Endothelial cell of coronary artery (primary cell): ENCODE measurements around the gene CDK12. TPM values are rescaled to one million over a fixed set of nuclear protein-coding genes. Genes with fewer than 3 reads are reported as not detected.

Experiments used
- total RNA-seq: library from RNA; depleted of rRNA; stranded (reverse); fragments of >200 nt; gene quantifications from 2 replicates; pipeline ENCODE4 v1.2.3, GENCODE V29; 2014

Gene CDK12
- 20.6 and 24.0 TPM in 2 replicates for total RNA-seq

DNA sequence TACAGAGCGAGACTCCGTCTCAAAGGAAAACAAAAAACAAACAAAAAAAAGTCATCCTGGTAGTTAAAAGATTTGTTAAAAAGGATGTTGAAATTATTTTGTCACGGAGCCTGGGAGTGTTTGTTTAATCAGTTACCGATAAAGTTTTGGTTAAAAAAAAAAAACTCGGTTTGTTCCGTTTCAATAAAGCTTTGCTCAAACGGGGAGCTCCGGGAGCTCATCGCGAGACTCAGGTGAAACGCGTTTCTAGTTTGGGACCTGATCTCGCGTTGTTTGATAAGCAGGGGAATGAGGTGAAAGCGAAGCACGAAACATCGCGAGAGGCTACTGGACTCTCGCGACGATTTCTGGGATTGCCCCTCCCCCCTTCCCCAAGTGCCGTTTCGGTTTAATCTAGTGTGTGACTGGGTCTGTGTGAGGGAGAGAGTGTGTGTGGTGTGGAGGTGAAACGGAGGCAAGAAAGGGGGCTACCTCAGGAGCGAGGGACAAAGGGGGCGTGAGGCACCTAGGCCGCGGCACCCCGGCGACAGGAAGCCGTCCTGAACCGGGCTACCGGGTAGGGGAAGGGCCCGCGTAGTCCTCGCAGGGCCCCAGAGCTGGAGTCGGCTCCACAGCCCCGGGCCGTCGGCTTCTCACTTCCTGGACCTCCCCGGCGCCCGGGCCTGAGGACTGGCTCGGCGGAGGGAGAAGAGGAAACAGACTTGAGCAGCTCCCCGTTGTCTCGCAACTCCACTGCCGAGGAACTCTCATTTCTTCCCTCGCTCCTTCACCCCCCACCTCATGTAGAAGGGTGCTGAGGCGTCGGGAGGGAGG lies at the start of gene CDK12:
CDK12 (plus strand) TSS at position 374 of the 813 bp plus-strand sequence. CDS start 586 bp downstream, outside the sequence.

DNA sequence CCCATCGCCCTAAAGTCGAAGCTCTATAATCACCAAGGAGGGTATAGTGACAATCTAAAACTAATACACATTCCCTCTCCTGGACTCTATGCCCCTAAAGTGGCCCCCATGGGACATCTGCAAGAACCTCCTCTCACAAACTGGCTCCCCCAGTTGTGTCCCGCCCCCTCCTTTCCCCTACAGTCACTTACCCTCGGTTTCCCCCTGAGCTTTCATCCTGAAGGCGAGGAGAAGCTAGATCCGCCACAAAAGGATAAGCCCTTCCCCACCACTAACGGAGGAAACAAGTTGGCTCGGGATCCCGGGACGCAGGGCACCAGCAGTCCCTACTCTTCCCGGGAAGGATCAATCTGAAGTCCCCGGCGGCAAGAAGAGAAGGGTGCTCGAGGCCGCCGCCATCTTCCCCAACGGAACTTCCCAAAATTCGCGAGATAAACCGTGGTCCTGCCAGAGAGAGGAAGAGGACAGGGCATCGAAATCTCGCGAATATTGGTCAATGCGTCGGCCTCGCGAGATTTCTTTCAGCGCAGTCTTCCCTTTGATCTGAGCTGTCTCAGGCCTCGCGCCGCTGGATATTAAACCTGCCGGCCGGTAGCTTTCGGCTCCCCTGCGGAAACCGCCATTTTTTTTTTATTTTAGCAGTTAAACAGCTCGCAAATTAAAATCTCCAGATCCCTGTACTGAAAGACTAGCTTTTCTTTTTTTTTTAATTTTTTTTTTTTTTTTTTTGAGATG lies 10.3 kb upstream of the CDK12 start, which contains the start of gene MED1:
MED1 (minus strand) TSS at position 417 of the 735 bp plus-strand sequence; CDS start at position 216, 201 bp downstream.

Other genes starting within 250 kb of the CDK12 start
- not detected in 2 replicates for gene STAC2, start 235.5 kb upstream of the CDK12 start, total RNA-seq
- 9.8 and 11.3 TPM in 2 replicates for gene FBXL20, start 59.9 kb upstream of the CDK12 start, total RNA-seq
- 20.7 and 22.6 TPM in 2 replicates for gene MED1, start 10.2 kb upstream of the CDK12 start, total RNA-seq
- not detected in 2 replicates for gene NEUROD2, start 146.4 kb downstream of the CDK12 start, total RNA-seq
- gene PPP1R1B, start 165.5 kb downstream of the CDK12 start, total RNA-seq: not detected in 2 replicates
- gene STARD3, start 175.7 kb downstream of the CDK12 start, total RNA-seq: 20.1 and 26.4 TPM in 2 replicates
- gene TCAP, start 203.9 kb downstream of the CDK12 start, total RNA-seq: 0.18 and 0.28 TPM in 2 replicates
- not detected in 2 replicates for gene PNMT, start 207.0 kb downstream of the CDK12 start, total RNA-seq
- gene PGAP3, start 226.6 kb downstream of the CDK12 start, total RNA-seq: 3.0 and 3.8 TPM in 2 replicates
- 19.2 and 21.8 TPM in 2 replicates for gene ERBB2, start 238.6 kb downstream of the CDK12 start, total RNA-seq